ENCODE results near the gene DYSF. TPM values are rescaled to one million over a fixed set of nuclear protein-coding genes. Genes with fewer than 3 reads are reported as not detected.

The DYSF gene
- total RNA-seq, 2 donors from 2014 or later = 1.4 to 3.1 TPM

GRCh38 chr2:71449343-71449742 is 4.0 kb upstream of the DYSF start:
- Histone ChIP-seq H3K36me3 (ENCODE audit: control insufficient read depth, insufficient read depth, low read length) (no peaks in the 10 kb centered on the region), H3K9ac (ENCODE audit: extremely low read depth, low read length, poor library complexity, severe bottlenecking) (no peak overlapping the region), H3K4me1 (ENCODE audit: control insufficient read depth, insufficient read depth, low read length) (no peaks in the 10 kb centered on the region), H3K4me3 (ENCODE audit: low read length) (no peak overlapping the region), H3K27ac (ENCODE audit: low read depth, low read length) (no peak overlapping the region), H3K27me3 (ENCODE audit: control insufficient read depth, insufficient read depth, low read length, poor library complexity, severe bottlenecking) (peaks cover 15% of the 10 kb centered on the region), H3K9me3 (ENCODE audit: control insufficient read depth, low read length) (no peaks in the 10 kb centered on the region)
- Mint-ChIP-seq H3K27ac (no peak overlapping the region), H3K36me3 (ENCODE audit: low read depth) (peaks cover 2% of the 10 kb centered on the region), H3K9me3 (no peaks in the 10 kb centered on the region), H3K27me3 (ENCODE audit: insufficient read depth) (peaks cover 24% of the 10 kb centered on the region), H3K4me3 (no peak overlapping the region), H3K4me1 (peaks cover 3% of the 10 kb centered on the region)
- DNase-seq = no peak
- TF ChIP-seq CTCF (conservative IDR thresholded peaks at IDR 0.05) = no peak
- WGBS, 2 experiments (ENCODE audit: insufficient coverage in 1 of 2, insufficient read length in 1 of 2) = 74 to 92% methylated on average over 2 to 3 of the region's 3 CpGs

GRCh38 chr2:71451705-71452104 is 1.7 kb upstream of the DYSF start:
- Mint-ChIP-seq H3K27me3 (ENCODE audit: insufficient read depth) (peaks cover 35% of the 10 kb centered on the region), H3K4me3 (no peak overlapping the region), H3K36me3 (ENCODE audit: low read depth) (no peaks in the 10 kb centered on the region), H3K4me1 (peaks cover 17% of the 10 kb centered on the region), H3K27ac (no peak overlapping the region), H3K9me3 (no peaks in the 10 kb centered on the region)
- Histone ChIP-seq H3K27ac (ENCODE audit: low read depth, low read length) (no peak overlapping the region), H3K9me3 (ENCODE audit: control insufficient read depth, low read length) (no peaks in the 10 kb centered on the region), H3K9ac (ENCODE audit: extremely low read depth, low read length, poor library complexity, severe bottlenecking) (no peak overlapping the region), H3K36me3 (ENCODE audit: control insufficient read depth, insufficient read depth, low read length) (no peaks in the 10 kb centered on the region), H3K27me3 (ENCODE audit: control insufficient read depth, insufficient read depth, low read length, poor library complexity, severe bottlenecking) (peaks cover 19% of the 10 kb centered on the region), H3K4me1 (ENCODE audit: control insufficient read depth, insufficient read depth, low read length) (peaks cover 3% of the 10 kb centered on the region), H3K4me3 (ENCODE audit: low read length) (no peak overlapping the region)
- DNase-seq = no peak
- TF ChIP-seq CTCF (conservative IDR thresholded peaks at IDR 0.05) = no peak
- WGBS, 2 experiments (ENCODE audit: insufficient coverage in 1 of 2, insufficient read length in 1 of 2) = 89 to 100% methylated on average over 1 to 4 of the region's 4 CpGs

GRCh38 chr2:71452565-71452964 is 796 bp upstream of the DYSF start:
- TF ChIP-seq CTCF (conservative IDR thresholded peaks at IDR 0.05) = peak; percentile 67
- no peak overlapping the region for H3K27ac Mint-ChIP-seq
- peaks cover 19% of the 10 kb centered on the region for H3K4me1 Mint-ChIP-seq
- Histone ChIP-seq H3K4me3 (ENCODE audit: low read length) (no peak overlapping the region), H3K27ac (ENCODE audit: low read depth, low read length) (no peak overlapping the region), H3K9me3 (ENCODE audit: control insufficient read depth, low read length) (no peaks in the 10 kb centered on the region), H3K36me3 (ENCODE audit: control insufficient read depth, insufficient read depth, low read length) (no peaks in the 10 kb centered on the region), H3K27me3 (ENCODE audit: control insufficient read depth, insufficient read depth, low read length, poor library complexity, severe bottlenecking) (peaks cover 19% of the 10 kb centered on the region), H3K9ac (ENCODE audit: extremely low read depth, low read length, poor library complexity, severe bottlenecking) (no peak overlapping the region), H3K4me1 (ENCODE audit: control insufficient read depth, insufficient read depth, low read length) (peaks cover 3% of the 10 kb centered on the region)
- no peaks in the 10 kb centered on the region for H3K36me3 Mint-ChIP-seq (ENCODE audit: low read depth)
- H3K27me3 Mint-ChIP-seq (ENCODE audit: insufficient read depth) = peaks cover 39% of the 10 kb centered on the region
- DNase-seq = peak; percentile 79
- H3K9me3 Mint-ChIP-seq = no peaks in the 10 kb centered on the region
- WGBS, 2 experiments (ENCODE audit: insufficient coverage in 1 of 2, insufficient read length in 1 of 2) = 46% methylated on average over 2 of the region's 2 CpGs; no CpG with 5 or more reads in 1 of the 2 experiments
- peak overlapping the region; percentile 59 for H3K4me3 Mint-ChIP-seq

Data from endodermal cell (in vitro differentiated cells).